ENCODE measurements around the gene C22orf23. TPM values are rescaled to one million over a fixed set of nuclear protein-coding genes. Genes with fewer than 3 reads are reported as not detected.

Gene C22orf23
- total RNA-seq, 1 experiment from 2014 or later: 0.47 TPM

- Histone ChIP-seq H3K27me3 (ENCODE audit: insufficient read depth, low read length) (no peaks in the 10 kb centered on the region), H3K4me3 (replicated peaks in 1 of 2; ENCODE audit: low read depth in 1 of 2, low read length in 2 of 2) (no peak overlapping the region), H3K9me2 (ENCODE audit: insufficient read depth) (no peaks in the 10 kb centered on the region), H3K27ac (ENCODE audit: low read depth, low read length) (peak overlapping the region; percentile 70), H3K4me1 (ENCODE audit: control insufficient read depth in 1 of 2, insufficient read depth in 2 of 2, low read length in 2 of 2) (peaks cover 59 to 72% of the 10 kb centered on the region in 2 experiments), H3K9me3 (ENCODE audit: control insufficient read depth in 1 of 2, insufficient read depth in 1 of 2, low read depth in 1 of 2, low read length in 2 of 2) (no peaks in the 10 kb centered on the region), H3K9ac (ENCODE audit: low read length) (peak overlapping the region; percentile 18), H2AFZ (ENCODE audit: low read depth, low read length, poor library complexity, severe bottlenecking) (no peak overlapping the region), H3K4me2 (ENCODE audit: low read length) (peak overlapping the region; percentile 54), H3K79me2 (ENCODE audit: insufficient read depth, low read length) (no peaks in the 10 kb centered on the region), H3K36me3 (ENCODE audit: control insufficient read depth in 1 of 2, insufficient read depth in 2 of 2, low read length in 2 of 2) (no peaks in the 10 kb centered on the region; a peak in 1 of 4 replicates), H4K20me1 (ENCODE audit: insufficient read depth) (no peaks in the 10 kb centered on the region)
- BruUV-seq (replicated peaks): no TSS peak
- POLR2A ChIA-PET: interaction anchor here (0.6 to 2.2 kb wide), 3 partner anchors 9 to 89 kb away, joined by 3 to 11 read pairs (median 5); partner anchors contain the start of genes GCAT and MICALL1
- RAD21 ChIA-PET (ENCODE audit: low non-redundant PET in 1 of 2, low total read pairs in 2 of 2, uncharacterized antibody in 2 of 2, unreplicated experiment in 2 of 2): no interaction called here
- ATAC-seq (peak; percentile 38), DNase-seq (ENCODE audit: low read depth, low spot score) (no peak)
- CTCF ChIA-PET: interaction anchor here (1.1 to 2.3 kb wide), 2 partner anchors 9 to 79 kb away, joined by 3 to 6 read pairs; no protein-coding TSS in a partner anchor
- TF ChIP-seq ZNF274 (IDR thresholded peaks at IDR 0.05; ENCODE audit: low read depth, low read length): no peak
- peak; percentile 21; the same call in 1 of the 2 replicates for TF ChIP-seq SP1 (IDR thresholded peaks at IDR 0.05; ENCODE audit: low read depth)
- TF ChIP-seq ELF1 (IDR thresholded peaks at IDR 0.05; ENCODE audit: borderline replicate concordance, low read depth): no peak
- 0 out of 2 replicates have a peak, but pooled peaks have one; percentile 43 for TF ChIP-seq FOSL1 (IDR thresholded peaks at IDR 0.05; ENCODE audit: low read depth)
- TF ChIP-seq REST (IDR thresholded peaks at IDR 0.05; ENCODE audit: low read depth): no peak
- TF ChIP-seq SRF (IDR thresholded peaks at IDR 0.05; ENCODE audit: low read depth): no peak
- no peak for TF ChIP-seq POLR2A (IDR thresholded peaks at IDR 0.05; ENCODE audit: borderline replicate concordance, extremely low read depth, insufficient read depth, insufficient read length)
- intact Hi-C loops (cut with micrococcal nuclease): no loop called here
Observed at GRCh38 chr22:37896181-37896592, 57.2 kb downstream of the C22orf23 start.
